GM12891 (cell line): Measurements from ENCODE around the gene CHAC1.

ENCODE experiments used
- POLR2A ChIP-seq: IDR thresholded peaks from 2 replicates; pipeline ENCODE4 v1.6.1; 2011; ENCODE audit warnings: low read depth, low read length, control low read depth
- POLR2AphosphoS5 ChIP-seq: IDR thresholded peaks from 2 replicates; pipeline ENCODE4 v1.6.1; 2011; ENCODE audit warnings: low read depth, low read length, control low read depth
- SPI1 ChIP-seq: IDR thresholded peaks from 2 replicates; pipeline ENCODE4 v1.6.1; 2011; ENCODE audit warnings: low read depth, low read length, control low read depth
- TAF1 ChIP-seq: IDR thresholded peaks from 2 replicates; pipeline ENCODE4 v1.6.1; 2011; ENCODE audit warnings: low read depth, low read length, control low read depth

DNA sequence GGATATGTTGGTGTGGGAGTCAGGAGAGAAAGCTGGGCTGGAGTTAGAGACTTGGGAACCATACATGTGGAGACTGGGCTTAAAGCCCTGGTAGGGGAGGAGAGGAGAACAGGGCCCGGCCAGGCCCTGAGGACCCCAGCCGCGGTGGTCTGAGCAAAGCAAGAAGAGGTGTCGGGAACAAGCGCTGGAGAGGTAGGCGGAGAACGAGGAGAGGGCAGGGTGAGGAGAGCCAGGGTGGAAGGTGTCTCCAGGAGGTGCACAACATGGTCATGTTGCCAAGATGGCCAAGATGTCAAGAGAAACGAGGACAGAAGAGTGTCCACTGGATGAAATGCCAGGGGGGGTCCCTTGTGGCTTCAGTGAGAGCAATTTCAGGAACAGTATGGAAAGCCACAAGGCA is 5.5 kb downstream of the CHAC1 start:
- TF ChIP-seq TAF1 (no peak), POLR2AphosphoS5 (no peak), POLR2A (no peak), SPI1 (no peak)
